Activated naive CD8-positive, alpha-beta T cell treated with anti-CD3 and anti-CD28 coated beads, Interleukin-2, amount 50 U/mL, for 16 hours (primary cell): ENCODE results near the gene PRDM1.

Source experiments
- DNase-seq: peaks from one replicate; pipeline ENCODE4 v3.0.0-alpha.2; 2020; ENCODE audit warnings: low read depth, low spot score

The PRDM1 gene

DNA sequence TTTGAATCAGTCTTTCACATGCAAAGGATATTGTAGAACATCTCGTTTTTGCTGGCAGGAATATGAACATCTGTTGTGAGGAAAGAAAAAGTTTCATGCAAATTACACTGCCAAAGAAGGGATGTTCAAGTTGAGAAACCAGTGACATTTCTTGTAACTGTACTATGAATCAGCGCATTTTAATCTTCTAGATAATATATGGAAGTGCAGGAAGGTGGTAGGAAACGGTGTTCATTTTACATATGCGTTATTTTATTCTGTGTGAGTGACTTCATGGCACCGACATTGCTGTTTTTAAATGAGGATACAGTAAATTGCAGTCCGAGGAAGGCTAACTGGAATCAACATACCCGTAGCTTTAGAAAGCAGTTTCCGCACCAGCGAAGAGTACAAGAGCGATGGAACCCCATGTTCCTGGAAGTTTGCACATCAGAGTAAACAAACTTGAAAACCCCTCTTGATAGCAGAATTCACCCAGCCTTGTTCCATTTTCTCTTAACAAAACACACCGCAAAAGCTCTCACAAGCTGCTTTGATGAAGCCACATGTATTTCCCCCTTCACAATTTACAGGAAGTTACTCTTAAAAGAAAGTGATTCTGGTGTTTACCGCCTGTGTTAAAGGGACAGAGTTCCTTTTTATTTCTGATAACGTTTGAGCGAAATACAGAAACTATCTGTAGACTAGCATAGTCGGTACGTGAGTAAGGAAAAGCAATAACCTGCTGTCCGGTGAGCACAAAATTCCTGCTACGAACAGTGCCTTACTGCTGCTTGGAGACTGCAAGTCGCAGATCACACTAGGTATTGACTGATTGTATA lies 11.5 kb downstream of the PRDM1 start:
- peak; percentile 14 for DNase-seq

DNA sequence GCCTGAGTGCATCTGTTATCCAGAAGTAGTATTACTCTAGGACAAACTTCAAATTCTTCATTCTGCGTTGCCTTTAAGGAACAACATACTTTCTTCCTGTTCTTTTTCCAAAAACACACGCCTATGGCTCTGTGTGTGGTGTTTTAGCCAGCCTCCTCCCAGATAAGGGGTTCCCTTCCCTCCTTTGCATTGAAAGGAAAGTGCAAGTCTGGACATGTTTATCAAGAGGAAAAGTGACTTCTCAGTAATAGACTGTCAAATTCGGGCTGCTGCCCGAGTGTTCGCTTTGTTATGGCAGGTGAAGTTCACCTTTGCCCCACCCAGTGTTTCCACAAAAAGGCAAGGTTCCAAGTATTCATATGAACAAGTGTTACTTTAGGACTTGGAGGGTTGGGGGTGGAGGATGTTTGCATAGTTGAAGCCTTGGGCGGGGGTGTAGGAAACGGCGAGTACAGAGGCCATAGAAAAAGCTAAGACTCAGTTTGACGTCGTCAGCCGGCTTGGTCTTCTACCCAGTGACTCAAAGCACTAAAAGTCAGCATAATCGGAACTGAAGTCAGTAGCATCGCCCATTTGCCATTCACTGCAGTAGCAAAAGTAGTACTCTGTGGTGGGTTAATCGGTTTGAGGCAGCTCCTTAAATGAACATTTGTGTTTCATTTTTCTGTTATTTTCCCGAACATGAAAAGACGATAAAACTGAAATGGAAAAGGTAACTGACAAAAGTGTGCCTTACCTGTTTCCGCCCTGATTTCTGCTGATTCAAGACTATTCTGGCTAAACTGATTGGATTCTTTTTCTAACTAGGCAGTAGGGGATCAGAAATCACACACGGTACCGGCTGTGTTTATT lies 12.5 kb downstream of the PRDM1 start:
- peak; percentile 51 for DNase-seq

DNA sequence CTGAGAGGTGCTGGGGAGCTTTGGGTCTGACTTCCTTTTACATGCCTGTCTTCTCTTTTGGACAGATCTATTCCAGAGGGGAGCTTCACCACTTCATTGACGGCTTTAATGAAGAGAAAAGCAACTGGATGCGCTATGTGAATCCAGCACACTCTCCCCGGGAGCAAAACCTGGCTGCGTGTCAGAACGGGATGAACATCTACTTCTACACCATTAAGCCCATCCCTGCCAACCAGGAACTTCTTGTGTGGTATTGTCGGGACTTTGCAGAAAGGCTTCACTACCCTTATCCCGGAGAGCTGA lies 13.1 kb downstream of the PRDM1 start:
- no peak for DNase-seq

DNA sequence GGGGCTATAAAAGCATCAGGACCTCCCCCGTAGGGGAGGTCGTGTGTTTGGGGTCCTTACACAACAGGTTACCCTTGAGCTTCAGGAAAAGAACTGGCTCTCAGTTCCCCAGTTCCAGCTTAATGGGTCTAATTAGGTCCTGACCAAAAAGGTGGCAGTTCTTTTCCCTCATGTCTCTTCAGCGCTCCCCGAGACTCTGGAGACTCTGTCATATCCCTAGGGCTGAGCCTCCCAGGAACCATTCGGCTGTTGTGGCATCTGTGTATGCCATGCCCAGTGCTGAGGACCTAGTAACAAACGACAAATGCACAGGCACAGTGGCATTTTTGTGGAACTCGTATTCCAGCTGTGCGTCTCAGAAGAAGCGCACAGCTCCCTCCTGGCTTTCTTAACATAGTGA lies 14.6 kb downstream of the PRDM1 start:
- no peak for DNase-seq

DNA sequence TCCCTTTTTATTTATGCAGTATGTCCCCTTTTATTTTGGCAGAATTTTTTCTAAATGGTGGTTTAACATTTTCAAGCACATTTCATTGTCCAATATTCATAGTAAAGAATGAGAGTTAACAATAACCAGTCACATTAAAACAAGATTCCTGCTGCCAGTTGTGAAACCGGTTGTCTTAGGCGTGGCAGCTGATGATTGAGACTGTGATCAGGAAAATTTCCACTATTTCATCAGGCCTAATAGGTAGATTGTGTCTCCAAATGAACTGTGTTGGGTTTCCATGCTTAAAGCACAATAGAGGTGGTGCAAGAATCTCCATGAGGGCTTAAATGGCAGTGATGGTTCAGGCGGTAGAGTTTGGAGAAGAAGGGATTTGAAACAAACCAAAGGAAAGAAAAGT lies 15.3 kb downstream of the PRDM1 start:
- DNase-seq: no peak

DNA sequence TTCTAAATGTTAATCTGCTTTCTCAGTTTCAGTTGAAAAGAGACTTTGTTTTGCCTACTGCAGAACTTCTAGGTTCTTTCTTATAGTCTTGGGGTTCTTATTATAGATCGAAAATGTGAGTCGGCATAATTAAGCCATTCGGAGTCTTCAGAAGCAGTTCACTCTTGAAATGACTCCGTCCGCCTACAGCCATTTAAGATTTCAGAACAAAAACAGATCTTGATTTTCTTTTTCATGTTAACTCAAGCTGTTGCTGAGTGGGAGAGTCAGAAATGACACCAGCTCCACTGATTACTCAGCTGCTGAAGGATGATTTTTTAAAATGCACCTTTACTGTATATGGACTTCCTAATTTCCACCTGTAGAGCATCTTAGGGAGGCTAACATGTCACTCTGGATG lies 15.9 kb downstream of the PRDM1 start:
- DNase-seq: peak; percentile 21

DNA sequence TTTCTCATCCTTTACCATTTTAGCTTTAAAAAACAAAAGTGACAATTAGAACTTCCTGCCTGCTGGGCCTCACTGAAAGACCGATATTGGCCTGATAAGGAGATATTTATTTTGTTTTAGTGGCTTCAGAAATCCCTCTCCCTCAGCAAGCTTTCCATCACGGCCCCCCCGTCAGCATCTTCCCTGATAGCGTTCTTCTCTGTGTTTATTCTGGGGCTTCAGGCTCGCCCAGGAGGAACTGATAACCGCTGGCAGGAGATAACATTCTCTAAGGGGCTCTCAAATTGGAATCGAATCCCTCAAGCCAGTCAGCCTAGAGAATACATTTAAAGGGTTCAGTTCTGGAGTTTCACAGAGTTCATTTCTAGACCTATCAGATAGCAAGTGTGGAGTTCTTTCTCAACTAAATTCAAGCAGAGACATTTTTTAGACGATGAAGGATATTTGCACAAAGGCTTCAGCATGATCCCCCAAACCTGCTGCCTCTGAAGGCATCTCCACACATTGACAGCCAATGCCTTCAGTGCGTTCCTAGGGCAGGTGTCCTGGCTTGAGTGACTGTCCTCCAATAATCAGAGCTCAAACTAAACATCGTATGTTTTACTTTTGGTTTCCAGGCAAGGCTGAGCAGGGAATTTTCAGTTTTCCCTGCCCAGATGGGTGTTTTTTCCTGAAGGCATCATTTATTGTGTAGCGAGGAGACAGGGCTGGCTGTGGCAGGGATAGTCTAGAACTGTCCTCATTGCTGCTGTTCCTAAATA lies 17.0 kb downstream of the PRDM1 start:
- no peak for DNase-seq

DNA sequence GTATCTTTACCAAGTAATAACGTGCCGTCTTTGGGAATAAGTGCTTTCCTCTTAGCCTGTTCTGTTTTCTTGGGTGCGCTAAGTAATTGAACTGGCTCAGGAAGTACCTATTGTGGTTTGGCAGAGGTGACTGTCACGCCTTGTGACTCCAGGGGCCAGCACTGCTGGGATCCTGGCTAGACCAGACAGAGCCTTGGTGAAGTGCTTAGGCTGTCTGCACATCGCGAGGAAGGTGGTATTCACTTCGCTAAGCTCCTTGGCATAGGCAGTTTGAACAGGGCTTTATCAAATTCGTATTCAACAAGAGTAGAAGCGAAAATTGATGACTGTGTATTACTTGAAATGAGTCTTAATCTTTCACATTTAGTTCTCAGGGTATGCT lies 17.6 kb downstream of the PRDM1 start:
- DNase-seq: no peak

DNA sequence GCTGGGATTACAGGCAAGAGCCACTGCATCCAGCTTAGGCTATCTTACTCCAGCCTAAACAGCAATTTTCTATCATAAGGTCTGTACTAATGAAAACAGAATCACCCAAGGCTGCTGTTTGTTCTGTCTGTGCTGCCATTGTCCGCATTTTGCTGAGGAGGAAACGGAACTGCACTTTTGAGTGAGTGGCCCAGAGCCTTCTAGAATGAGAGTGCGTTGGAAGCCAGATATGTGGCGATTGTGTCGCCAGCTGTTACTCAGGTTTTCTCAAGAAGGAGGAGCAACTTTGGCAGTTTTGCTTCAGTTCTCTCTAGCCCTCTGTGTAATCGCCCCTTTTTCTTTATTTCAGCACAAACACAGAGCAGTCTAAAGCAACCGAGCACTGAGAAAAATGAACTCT lies 18.3 kb downstream of the PRDM1 start:
- DNase-seq: no peak

DNA sequence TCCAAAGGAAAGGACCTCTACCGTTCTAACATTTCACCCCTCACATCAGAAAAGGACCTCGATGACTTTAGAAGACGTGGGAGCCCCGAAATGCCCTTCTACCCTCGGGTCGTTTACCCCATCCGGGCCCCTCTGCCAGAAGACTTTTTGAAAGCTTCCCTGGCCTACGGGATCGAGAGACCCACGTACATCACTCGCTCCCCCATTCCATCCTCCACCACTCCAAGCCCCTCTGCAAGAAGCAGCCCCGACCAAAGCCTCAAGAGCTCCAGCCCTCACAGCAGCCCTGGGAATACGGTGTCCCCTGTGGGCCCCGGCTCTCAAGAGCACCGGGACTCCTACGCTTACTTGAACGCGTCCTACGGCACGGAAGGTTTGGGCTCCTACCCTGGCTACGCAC lies 18.8 kb downstream of the PRDM1 start:
- no peak for DNase-seq

DNA sequence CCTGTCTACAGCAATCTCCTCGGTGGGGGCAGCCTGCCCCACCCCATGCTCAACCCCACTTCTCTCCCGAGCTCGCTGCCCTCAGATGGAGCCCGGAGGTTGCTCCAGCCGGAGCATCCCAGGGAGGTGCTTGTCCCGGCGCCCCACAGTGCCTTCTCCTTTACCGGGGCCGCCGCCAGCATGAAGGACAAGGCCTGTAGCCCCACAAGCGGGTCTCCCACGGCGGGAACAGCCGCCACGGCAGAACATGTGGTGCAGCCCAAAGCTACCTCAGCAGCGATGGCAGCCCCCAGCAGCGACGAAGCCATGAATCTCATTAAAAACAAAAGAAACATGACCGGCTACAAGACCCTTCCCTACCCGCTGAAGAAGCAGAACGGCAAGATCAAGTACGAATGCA lies 19.4 kb downstream of the PRDM1 start:
- no peak for DNase-seq

DNA sequence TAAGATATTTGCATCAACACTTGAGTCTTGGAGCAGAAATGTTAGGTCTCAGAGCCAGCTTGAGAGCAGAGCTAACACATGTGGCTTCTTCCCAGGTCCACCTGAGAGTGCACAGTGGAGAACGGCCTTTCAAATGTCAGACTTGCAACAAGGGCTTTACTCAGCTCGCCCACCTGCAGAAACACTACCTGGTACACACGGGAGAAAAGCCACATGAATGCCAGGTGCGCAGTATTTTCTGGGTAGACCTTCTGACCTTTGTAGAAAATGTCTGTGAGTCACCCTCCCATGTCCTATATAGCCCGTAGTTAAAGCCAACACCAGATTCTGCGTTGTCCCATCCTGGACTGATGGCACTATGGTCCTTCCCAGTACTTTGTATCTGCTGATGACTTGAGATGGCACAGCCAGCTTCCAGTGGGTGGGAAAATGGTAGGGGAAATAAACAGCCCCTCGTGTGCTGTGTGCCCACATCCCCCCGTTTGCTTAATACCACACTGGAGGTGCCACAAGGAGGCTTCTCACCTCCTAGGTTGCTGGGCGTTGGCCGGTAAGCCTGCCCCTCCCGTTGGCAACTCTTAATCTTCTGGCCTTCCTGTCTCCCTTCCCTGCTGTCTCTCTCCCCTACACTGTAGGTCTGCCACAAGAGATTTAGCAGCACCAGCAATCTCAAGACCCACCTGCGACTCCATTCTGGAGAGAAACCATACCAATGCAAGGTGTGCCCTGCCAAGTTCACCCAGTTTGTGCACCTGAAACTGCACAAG lies 20.3 kb downstream of the PRDM1 start:
- DNase-seq: no peak

DNA sequence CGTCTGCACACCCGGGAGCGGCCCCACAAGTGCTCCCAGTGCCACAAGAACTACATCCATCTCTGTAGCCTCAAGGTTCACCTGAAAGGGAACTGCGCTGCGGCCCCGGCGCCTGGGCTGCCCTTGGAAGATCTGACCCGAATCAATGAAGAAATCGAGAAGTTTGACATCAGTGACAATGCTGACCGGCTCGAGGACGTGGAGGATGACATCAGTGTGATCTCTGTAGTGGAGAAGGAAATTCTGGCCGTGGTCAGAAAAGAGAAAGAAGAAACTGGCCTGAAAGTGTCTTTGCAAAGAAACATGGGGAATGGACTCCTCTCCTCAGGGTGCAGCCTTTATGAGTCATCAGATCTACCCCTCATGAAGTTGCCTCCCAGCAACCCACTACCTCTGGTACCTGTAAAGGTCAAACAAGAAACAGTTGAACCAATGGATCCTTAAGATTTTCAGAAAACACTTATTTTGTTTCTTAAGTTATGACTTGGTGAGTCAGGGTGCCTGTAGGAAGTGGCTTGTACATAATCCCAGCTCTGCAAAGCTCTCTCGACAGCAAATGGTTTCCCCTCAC lies 21.0 kb downstream of the PRDM1 start:
- DNase-seq: no peak

DNA sequence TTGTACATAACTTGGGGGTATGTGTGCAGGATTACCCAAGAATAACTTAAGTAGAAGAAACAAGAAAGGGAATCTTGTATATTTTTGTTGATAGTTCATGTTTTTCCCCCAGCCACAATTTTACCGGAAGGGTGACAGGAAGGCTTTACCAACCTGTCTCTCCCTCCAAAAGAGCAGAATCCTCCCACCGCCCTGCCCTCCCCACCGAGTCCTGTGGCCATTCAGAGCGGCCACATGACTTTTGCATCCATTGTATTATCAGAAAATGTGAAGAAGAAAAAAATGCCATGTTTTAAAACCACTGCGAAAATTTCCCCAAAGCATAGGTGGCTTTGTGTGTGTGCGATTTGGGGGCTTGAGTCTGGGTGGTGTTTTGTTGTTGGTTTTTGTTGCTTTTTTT lies 22.0 kb downstream of the PRDM1 start:
- no peak for DNase-seq

DNA sequence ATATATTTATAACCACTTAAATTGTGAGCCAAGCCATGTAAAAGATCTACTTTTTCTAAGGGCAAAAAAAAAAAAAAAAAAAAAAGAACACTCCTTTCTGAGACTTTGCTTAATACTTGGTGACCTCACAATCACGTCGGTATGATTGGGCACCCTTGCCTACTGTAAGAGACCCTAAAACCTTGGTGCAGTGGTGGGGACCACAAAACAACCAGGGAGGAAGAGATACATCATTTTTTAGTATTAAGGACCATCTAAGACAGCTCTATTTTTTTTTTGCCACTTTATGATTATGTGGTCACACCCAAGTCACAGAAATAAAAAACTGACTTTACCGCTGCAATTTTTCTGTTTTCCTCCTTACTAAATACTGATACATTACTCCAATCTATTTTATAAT lies 22.9 kb downstream of the PRDM1 start:
- DNase-seq: no peak

DNA sequence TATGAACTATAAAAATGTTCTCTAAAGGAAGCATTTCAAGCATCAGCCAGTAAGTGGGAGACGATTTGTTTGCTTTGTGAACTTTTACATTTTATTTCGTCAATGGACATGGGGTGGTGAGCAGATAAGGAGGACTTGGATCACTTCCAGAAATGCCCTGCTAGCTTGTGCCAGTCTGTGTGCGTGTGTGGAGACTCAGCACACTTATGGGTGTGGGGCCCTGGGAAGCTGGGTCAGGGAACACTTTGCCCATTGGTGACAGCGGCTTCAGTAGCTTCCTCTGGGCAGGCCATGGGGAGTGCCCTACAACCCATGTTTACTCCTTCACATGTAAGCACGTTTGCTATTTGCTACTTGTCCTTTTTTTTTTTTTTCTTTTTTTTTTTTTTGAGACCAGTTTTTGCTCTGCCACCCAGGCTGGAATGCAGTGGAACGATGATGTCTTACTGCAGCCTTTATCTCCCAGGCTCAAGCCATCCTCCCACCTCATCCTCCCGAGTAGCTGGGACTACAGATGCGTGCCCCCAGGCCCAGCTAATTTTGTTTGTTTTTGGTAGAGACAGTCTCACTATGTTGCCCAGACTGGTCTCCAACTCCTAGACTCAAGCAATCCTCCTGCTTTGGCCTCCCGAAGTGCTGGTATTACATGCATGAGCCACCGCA lies 24.2 kb downstream of the PRDM1 start:
- no peak for DNase-seq

DNA sequence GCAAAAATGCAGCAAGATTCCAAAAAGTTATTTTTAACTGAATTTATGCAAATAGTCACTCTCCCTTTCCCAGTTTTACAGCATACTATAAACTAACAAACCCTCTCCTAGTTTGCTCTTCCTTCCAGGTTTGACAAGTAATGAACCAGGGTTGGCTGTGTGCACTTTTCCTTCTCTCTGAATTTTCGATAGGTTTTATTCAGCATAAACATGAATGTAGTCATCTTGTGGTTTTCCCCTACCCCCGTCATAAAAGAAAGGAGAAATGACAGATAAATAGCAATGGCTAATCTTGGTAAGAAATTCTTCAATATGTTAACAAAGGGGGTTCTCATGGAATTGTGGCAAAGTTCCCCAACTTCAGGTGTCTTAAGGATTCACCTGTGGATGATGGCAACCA lies 26.3 kb downstream of the PRDM1 start:
- no peak for DNase-seq

DNA sequence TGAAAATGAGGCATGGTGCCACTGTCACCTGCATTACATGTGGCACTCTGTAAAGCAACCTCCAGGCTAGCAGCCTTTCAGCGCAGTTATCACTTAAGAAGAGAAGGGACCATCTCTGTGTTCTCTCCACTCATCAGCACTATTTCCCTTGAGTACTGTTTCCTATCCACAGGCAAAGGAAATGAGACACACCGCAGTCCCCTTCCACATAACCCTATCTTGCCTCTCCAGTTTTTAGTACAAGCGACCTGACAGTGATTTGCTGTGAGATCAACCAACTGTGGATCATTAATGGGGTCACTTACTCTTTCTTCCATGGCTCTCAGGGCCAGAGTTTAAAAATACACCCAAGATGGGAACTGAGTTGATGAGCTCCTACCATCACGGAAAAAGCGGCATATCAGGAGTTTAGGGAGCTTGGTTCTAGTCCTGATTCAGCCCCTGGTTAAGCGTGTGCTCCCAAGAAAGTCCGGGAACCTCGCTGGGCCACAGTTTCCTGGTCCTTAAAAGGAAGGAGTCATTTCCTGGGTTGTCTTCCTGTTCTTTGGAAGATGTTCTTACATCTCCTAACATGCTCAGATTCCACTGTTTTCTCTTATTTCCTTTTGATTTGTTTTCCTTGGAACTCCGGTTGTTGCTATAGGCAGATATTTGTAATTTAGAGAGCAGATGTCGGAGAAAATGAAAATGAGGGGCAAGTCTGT lies 27.3 kb downstream of the PRDM1 start:
- no peak for DNase-seq

DNA sequence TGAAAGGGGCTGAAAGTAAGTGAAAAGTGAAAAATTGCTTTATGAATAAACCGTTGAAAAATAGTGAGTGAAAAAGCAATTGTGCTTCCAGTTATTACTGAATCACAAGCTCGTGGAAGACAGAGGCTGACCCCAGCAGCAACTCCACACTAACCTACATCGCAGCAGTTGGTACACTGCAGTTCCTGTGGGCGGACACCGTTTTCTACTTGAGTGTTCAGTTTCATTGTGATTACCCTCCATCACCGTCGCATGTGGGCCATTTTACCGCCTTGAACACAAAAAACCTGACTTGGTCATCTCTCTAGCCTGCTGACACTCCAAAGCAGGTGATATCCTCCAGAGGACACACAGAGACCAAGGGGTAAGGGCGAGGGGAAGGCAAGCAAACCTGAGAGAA lies 28.4 kb downstream of the PRDM1 start:
- no peak for DNase-seq

DNA sequence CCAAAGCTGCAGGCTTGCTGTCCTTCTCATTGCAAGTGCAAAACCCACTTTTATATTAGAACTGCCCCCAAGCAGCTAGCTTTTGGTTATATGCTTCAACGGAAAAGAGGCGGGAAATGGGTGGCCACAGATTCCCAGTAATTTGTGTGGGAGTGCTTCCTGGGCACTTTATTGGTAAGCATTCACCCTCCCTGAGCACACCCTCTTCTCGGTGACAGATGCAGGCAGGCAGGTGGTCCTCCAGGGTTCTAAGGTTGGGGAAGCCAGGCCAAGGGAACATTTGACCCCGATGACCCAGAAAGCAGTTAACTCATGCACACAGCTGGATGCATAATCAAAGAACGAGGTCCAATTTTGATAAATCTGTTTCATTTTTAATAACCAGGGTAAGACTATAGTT lies 29.1 kb downstream of the PRDM1 start:
- no peak for DNase-seq
